B cell (primary cell): ENCODE data around the gene TAF8. TPM values are rescaled to one million over a fixed set of nuclear protein-coding genes. Genes with fewer than 3 reads are reported as not detected.

Experiments
- ATAC-seq: fragments of 200-7000 bp; cut with Tn5 transposase; one replicate; pipeline ENCODE4 v1.10.0; 2021; ENCODE audit warnings: low read depth, mild to moderate bottlenecking, moderate number of reproducible peaks, moderate library complexity
- CTCF ChIA-PET: fragments of 350-600 bp; sonication (Branson Sonifier 250); formaldehyde crosslinking; loops from one replicate; lab custom pipeline; 2021; ENCODE audit warnings: antibody characterized with exemption, inconsistent platforms; lab: Charles Lee
- POLR2A ChIA-PET: fragments of 350-600 bp; sonication (Branson Sonifier 250); formaldehyde crosslinking; loops from one replicate; lab custom pipeline; 2021; ENCODE audit warnings: antibody characterized with exemption; lab: Charles Lee
- DNase-seq: peaks from one replicate; pipeline ENCODE4 v3.0.0; 2013
- H2AFZ ChIP-seq: 2 replicates; pipeline ENCODE4 v1.6.1; 2012; ENCODE audit warnings: mild to moderate bottlenecking, low read depth, low read length; ENCODE audit not compliant: insufficient read depth, poor library complexity, severe bottlenecking
- H3K27ac ChIP-seq, 2 donors: 1 replicate in 1 of 2; 2 replicates in 1 of 2; pipeline ENCODE4 v1.5.1; 2012 to 2013; ENCODE audit warnings: low read length in 2 of 2, mild to moderate bottlenecking in 2 of 2, moderate library complexity in 1 of 2
- H3K27me3 ChIP-seq, 4 experiments: fragments of 200-600 bp in 1 of 4; sonication (generic) in 1 of 4; replicated peaks in 1 of 4; 1 replicate in 2 of 4; 2 replicates in 2 of 4; pipeline versions ENCODE4 v1.6.1 to v1.7.0; 2013 to 2016; ENCODE audit warnings: low read length in 3 of 4, mild to moderate bottlenecking in 2 of 4, mixed read lengths in 1 of 4, moderate library complexity in 1 of 4; ENCODE audit not compliant: insufficient read depth in 4 of 4, control insufficient read depth in 3 of 4; ENCODE audit errors: control extremely low read depth in 1 of 4
- H3K36me3 ChIP-seq, 2 experiments: replicated peaks in 1 of 2; 1 replicate in 1 of 2; 2 replicates in 1 of 2; pipeline versions ENCODE4 v1.6.1 to v1.7.1; 2013; ENCODE audit warnings: low read length in 1 of 2; ENCODE audit not compliant: insufficient read depth in 2 of 2, control insufficient read depth in 1 of 2; ENCODE audit errors: control extremely low read depth in 1 of 2, extremely low read depth in 1 of 2
- H3K4me1 ChIP-seq, 2 donors: fragments of 200-600 bp in 1 of 2; sonication (generic) in 1 of 2; 1 replicate in 1 of 2; 2 replicates in 1 of 2; pipeline versions ENCODE4 v1.5.1 to v1.6.1; 2013 to 2017; ENCODE audit warnings: low read length in 2 of 2; ENCODE audit not compliant: control insufficient read depth in 2 of 2, insufficient read depth in 2 of 2
- H3K4me2 ChIP-seq: replicated peaks from 2 replicates; pipeline ENCODE3; 2012; ENCODE audit warnings: mild to moderate bottlenecking, low read depth, low read length; ENCODE audit not compliant: poor library complexity, severe bottlenecking
- H3K4me3 ChIP-seq, 5 experiments: fragments of 200-600 bp in 1 of 5; sonication (generic) in 1 of 5; 1 replicate in 3 of 5; 2 replicates in 2 of 5; pipeline versions ENCODE4 v1.5.1 to v1.7.0; 2011 to 2016; ENCODE audit warnings: low read length in 4 of 5, mild to moderate bottlenecking in 4 of 5, low read depth in 2 of 5, control low read depth in 1 of 5, moderate library complexity in 1 of 5; ENCODE audit not compliant: insufficient read depth in 1 of 5; ENCODE audit errors: control extremely low read depth in 1 of 5, extremely low read depth in 1 of 5
- H3K79me2 ChIP-seq: fragments of 200-600 bp; sonication (generic); one replicate; pipeline ENCODE4 v1.6.0; 2016; ENCODE audit warnings: low read length; ENCODE audit not compliant: control insufficient read depth, insufficient read depth
- H3K9ac ChIP-seq: fragments of 200-600 bp; sonication (generic); 2 replicates; pipeline ENCODE4 v1.6.1; 2017; ENCODE audit warnings: mild to moderate bottlenecking, low read length, moderate library complexity
- H3K9me3 ChIP-seq, 3 donors: one replicate each; pipeline versions ENCODE4 v1.6.1 to v1.7.1; 2013; ENCODE audit warnings: low read length in 2 of 3; ENCODE audit not compliant: control insufficient read depth in 2 of 3, insufficient read depth in 1 of 3; ENCODE audit errors: control extremely low read depth in 1 of 3
- H4K20me1 ChIP-seq: 2 replicates; pipeline ENCODE4 v1.6.0; 2012; ENCODE audit warnings: mild to moderate bottlenecking, low read length; ENCODE audit not compliant: insufficient read depth, control insufficient read depth, poor library complexity, severe bottlenecking
- H3K27ac Mint-ChIP-seq: one replicate; pipeline ENCODE4 v1.8.0; 2021; ENCODE audit warnings: mixed read lengths
- H3K27me3 Mint-ChIP-seq: one replicate; pipeline ENCODE4 v1.8.0; 2021; ENCODE audit warnings: mixed read lengths
- H3K4me1 Mint-ChIP-seq: one replicate; pipeline ENCODE4 v1.8.0; 2021; ENCODE audit warnings: mixed read lengths
- H3K4me3 Mint-ChIP-seq: one replicate; pipeline ENCODE4 v1.8.0; 2021; ENCODE audit warnings: mixed read lengths
- H3K9me3 Mint-ChIP-seq: one replicate; pipeline ENCODE4 v1.8.0; 2022; ENCODE audit warnings: mixed read lengths; ENCODE audit not compliant: insufficient read depth
- CTCF ChIP-seq: fragments of 200-600 bp; IDR thresholded peaks from one replicate; pipeline ENCODE4 v1.8.0; 2022; ENCODE audit warnings: antibody characterized with exemption, mild to moderate bottlenecking
- EZH2 ChIP-seq: IDR thresholded peaks from 2 replicates; pipeline ENCODE4 v1.6.1; 2012; ENCODE audit warnings: borderline replicate concordance, low read depth, mild to moderate bottlenecking, moderate library complexity, low read length; ENCODE audit not compliant: insufficient read depth, poor library complexity, severe bottlenecking
- WGBS: methylation state at CpG from one replicate; pipeline ENCODE4 v1.1.5; 2013; ENCODE audit warnings: missing lambda C conversion rate; ENCODE audit not compliant: insufficient coverage; 5-methylcytosine and 5-hydroxymethylcytosine counted together
- intact Hi-C: fragments of 100-400 bp; cut with micrococcal nuclease; formaldehyde crosslinking; loops from one replicate; pipeline ENCODE4 v1.10.0; 2022
- polyA plus RNA-seq: library from polyadenylated mRNA; depleted of rRNA; stranded (reverse); fragments of >200 nt; gene quantifications from 2 replicates; pipeline ENCODE4 v1.2.3, GENCODE V29; 2012
- total RNA-seq, 2 donors: library from RNA; stranded (reverse); fragments of 120-200 nt in 1 of 2; gene quantifications; 1 replicate in 1 of 2; 2 replicates in 1 of 2; pipeline versions ENCODE4 v1.2.3 to v1.2.4, GENCODE V29; 2013 to 2022

The TAF8 gene
- total and polyA plus RNA-seq, 2 donors (not counting 1 experiment from before 2014, with no cell fraction given): 30.6 to 67.0 TPM

- Histone ChIP-seq H4K20me1 (no peaks in the 10 kb centered on the region), H3K27me3 (peaks cover 0 to 15% (median 2%) of the 10 kb centered on the region in 4 experiments), H3K4me2 (no peak overlapping the region), H2AFZ (no peak overlapping the region), H3K9me3 (no peaks in the 10 kb centered on the region), H3K9ac (no peak overlapping the region), H3K36me3 (no peaks in the 10 kb centered on the region), H3K4me3 (no peak overlapping the region), H3K27ac (no peak overlapping the region), H3K79me2 (no peaks in the 10 kb centered on the region), H3K4me1 (peaks cover 6 to 11% of the 10 kb centered on the region in 2 donors)
- 97% methylated on average over 8 of the region's 14 CpGs for WGBS
- TF ChIP-seq EZH2 (no peak), CTCF (no peak)
- DNase-seq (no peak), ATAC-seq (no peak)
- H3K27me3 Mint-ChIP-seq: peaks cover 10% of the 10 kb centered on the region
- POLR2A ChIA-PET: no interaction called here
- no peaks in the 10 kb centered on the region for H3K9me3 Mint-ChIP-seq
- intact Hi-C loops: no loop called here
- H3K4me1 Mint-ChIP-seq: peaks cover 8% of the 10 kb centered on the region
- CTCF ChIA-PET: interaction anchor here (0.9 kb wide), 1 partner anchor 503 kb away, joined by 3 read pairs; no protein-coding TSS in a partner anchor
- no peak overlapping the region for H3K4me3 Mint-ChIP-seq
- H3K27ac Mint-ChIP-seq: no peak overlapping the region
These were observed 49.9 kb downstream of the TAF8 start for GRCh38 chr6:42100029-42100901.

- peaks cover 17% of the 10 kb centered on the region for H3K27me3 Mint-ChIP-seq
- DNase-seq (no peak), ATAC-seq (no peak)
- 94% methylated on average over 4 of the region's 8 CpGs for WGBS
- H3K79me2 ChIP-seq: no peaks in the 10 kb centered on the region
- H3K9ac ChIP-seq: no peak overlapping the region
- H3K4me3 Mint-ChIP-seq: no peak overlapping the region
- no peak overlapping the region for H2AFZ ChIP-seq
- H3K4me2 ChIP-seq: no peak overlapping the region
- intact Hi-C loops: no loop called here
- no peak overlapping the region for H3K27ac Mint-ChIP-seq
- peaks cover 8% of the 10 kb centered on the region for H3K4me1 Mint-ChIP-seq
- H3K9me3 ChIP-seq: peaks cover 0 to 5% (median 0%) of the 10 kb centered on the region in 3 donors
- H4K20me1 ChIP-seq: no peaks in the 10 kb centered on the region
- no peak overlapping the region for H3K4me3 ChIP-seq
- H3K36me3 ChIP-seq: no peaks in the 10 kb centered on the region
- ChIA-PET POLR2A (no interaction called here), CTCF (interaction anchor here (0.9 kb wide), 1 partner anchor 504 kb away, joined by 3 read pairs; no protein-coding TSS in a partner anchor)
- peaks cover 0 to 25% (median 2%) of the 10 kb centered on the region in 4 experiments for H3K27me3 ChIP-seq
- H3K27ac ChIP-seq: no peak overlapping the region
- TF ChIP-seq CTCF (no peak), EZH2 (no peak)
- no peaks in the 10 kb centered on the region for H3K9me3 Mint-ChIP-seq
- peaks cover 6 to 11% of the 10 kb centered on the region in 2 donors for H3K4me1 ChIP-seq
These were observed 50.9 kb downstream of the TAF8 start for GRCh38 chr6:42101186-42101657.
